ENCODE measurements around the gene KLF2. TPM values are rescaled to one million over a fixed set of nuclear protein-coding genes. Genes with fewer than 3 reads are reported as not detected.
A peak's percentile ranks its signal among the peaks of the same experiment; 100 is the strongest.
"Not testable (repeated sequence)": the region's sequence is repeated elsewhere in the genome, so short reads cannot be mapped to it uniquely, and the experiment has no call there.

The KLF2 gene
- 10 to 100 TPM; 27.0 to 41.1 (median 36.9) TPM for total RNA-seq

DNA sequence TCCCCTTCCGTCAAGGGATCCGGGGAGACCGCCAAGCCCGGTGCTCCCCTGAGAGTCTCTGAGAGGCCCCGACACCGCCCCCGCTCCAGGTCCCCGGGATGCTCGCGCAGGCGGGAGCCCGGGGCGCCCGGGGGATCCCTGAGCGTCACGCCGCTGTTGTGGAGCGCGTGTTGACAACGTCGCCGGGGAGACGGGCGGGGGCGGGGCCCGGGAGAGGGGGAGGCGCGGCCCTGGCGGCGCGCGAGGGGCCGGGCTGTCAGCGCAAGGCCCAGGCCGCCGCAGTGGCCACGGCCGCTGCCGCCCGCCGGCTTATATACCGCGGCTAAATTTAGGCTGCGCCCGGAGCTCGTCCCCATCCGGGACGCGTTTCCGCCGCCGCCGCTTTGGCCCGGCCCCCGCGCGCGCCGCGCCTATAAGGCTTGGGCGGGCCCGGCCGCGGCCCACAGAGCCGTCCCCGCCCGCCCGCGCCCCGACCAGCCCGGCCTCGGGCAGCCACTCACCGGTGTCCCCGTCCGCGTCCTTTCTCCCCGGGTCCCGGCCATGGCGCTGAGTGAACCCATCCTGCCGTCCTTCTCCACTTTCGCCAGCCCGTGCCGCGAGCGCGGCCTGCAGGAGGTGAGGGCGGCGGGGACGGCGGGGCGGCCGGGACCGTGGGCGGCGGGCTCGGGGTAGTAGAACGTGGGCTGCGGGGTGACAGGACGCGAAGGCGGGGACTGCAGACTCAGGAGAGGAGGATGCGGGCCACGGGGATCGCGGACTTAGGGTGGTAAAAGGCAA is at the start of gene KLF2:
KLF2 (plus strand) TSS at position 443 of the 777 bp plus-strand sequence; CDS start at position 541, 98 bp downstream.
- Histone ChIP-seq H3K4me3 (peak within 1 kb of the TSS; percentile 74), H3K4me1 (peaks cover 39% of the 10 kb centered on the region), H3K9me3 (no peaks in the 10 kb centered on the region), H3K36me3 (peaks cover 23% of the 10 kb centered on the region), H3K27me3 (no peaks in the 10 kb centered on the region), H3K27ac (peak within 1 kb of the TSS; percentile 89)
- 0% methylated on average over 18 of the region's 105 CpGs for WGBS
- TF ChIP-seq POLR2A (IDR thresholded peaks at IDR 0.05) (peak; percentile 90 to 99), POLR2AphosphoS5 (IDR thresholded peaks at IDR 0.05) (peak; percentile 60 to 94 (median 73))
- TF ChIP-seq, protein P1, sequence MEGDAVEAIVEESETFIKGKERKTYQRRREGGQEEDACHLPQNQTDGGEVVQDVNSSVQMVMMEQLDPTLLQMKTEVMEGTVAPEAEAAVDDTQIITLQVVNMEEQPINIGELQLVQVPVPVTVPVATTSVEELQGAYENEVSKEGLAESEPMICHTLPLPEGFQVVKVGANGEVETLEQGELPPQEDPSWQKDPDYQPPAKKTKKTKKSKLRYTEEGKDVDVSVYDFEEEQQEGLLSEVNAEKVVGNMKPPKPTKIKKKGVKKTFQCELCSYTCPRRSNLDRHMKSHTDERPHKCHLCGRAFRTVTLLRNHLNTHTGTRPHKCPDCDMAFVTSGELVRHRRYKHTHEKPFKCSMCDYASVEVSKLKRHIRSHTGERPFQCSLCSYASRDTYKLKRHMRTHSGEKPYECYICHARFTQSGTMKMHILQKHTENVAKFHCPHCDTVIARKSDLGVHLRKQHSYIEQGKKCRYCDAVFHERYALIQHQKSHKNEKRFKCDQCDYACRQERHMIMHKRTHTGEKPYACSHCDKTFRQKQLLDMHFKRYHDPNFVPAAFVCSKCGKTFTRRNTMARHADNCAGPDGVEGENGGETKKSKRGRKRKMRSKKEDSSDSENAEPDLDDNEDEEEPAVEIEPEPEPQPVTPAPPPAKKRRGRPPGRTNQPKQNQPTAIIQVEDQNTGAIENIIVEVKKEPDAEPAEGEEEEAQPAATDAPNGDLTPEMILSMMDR (IDR thresholded peaks at IDR 0.05): no peak
- DNase-seq (ENCODE audit: low spot score in 2 of 2): peak; percentile 97

DNA sequence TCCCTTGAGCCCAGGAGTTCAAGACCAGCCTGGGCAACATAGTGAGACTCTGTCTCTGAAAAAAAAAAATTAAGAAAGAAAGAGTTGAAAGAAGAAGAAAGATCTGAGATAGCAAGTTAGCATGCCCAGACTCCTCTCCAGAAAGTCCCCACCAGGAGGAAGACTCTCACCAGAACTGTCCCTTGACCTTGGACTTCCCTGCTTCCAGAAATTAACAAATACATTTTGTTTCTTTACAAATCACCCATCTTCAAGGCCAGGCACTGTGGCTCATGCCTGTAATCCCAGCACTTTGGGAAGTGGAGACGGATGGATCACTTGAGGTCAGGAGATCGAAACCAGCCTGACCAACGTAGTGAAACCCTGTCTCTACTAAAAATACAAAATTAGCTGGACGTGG is 44.3 kb upstream of the KLF2 start:
- 84% methylated on average over 4 of the region's 4 CpGs for WGBS
- no peak for DNase-seq (ENCODE audit: low spot score in 2 of 2)
- Histone ChIP-seq H3K4me3 (no peak overlapping the region), H3K27ac (no peak overlapping the region), H3K36me3 (no peaks in the 10 kb centered on the region), H3K27me3 (no peaks in the 10 kb centered on the region), H3K9me3 (no peaks in the 10 kb centered on the region), H3K4me1 (peaks cover 32% of the 10 kb centered on the region)
- TF ChIP-seq POLR2A (IDR thresholded peaks at IDR 0.05): no peak

DNA sequence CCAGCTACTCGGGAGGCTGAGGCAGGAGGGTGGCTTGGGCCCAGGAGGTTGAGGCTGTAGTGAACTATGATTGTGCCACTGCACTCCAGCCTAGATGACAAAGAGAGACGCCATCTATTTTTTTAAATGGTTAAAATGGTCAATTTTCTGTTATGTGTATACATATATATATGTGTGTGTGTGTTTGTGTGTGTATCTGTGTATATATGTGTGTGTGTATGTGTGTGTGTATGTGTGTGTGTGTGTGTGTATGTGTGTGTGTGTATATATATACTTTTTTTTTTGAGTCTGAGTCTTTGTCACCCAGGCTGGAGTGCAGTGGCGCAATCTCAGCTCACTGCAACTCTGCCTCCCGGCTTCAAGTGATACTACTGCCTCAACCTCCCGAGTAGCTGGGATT is 42.9 kb upstream of the KLF2 start:
- TF ChIP-seq POLR2AphosphoS5 (IDR thresholded peaks at IDR 0.05) (no peak), POLR2A (IDR thresholded peaks at IDR 0.05) (no peak), EP300 (IDR thresholded peaks at IDR 0.05) (no peak)
- TF ChIP-seq, protein P1 (IDR thresholded peaks at IDR 0.05): no peak
- Histone ChIP-seq H3K27ac (no peak overlapping the region), H3K27me3 (no peaks in the 10 kb centered on the region), H3K36me3 (no peaks in the 10 kb centered on the region), H3K9me3 (no peaks in the 10 kb centered on the region), H3K4me1 (peaks cover 45% of the 10 kb centered on the region), H3K4me3 (no peak overlapping the region)
- no peak for DNase-seq (ENCODE audit: low spot score in 2 of 2)
- 83% methylated on average over 5 of the region's 5 CpGs for WGBS

DNA sequence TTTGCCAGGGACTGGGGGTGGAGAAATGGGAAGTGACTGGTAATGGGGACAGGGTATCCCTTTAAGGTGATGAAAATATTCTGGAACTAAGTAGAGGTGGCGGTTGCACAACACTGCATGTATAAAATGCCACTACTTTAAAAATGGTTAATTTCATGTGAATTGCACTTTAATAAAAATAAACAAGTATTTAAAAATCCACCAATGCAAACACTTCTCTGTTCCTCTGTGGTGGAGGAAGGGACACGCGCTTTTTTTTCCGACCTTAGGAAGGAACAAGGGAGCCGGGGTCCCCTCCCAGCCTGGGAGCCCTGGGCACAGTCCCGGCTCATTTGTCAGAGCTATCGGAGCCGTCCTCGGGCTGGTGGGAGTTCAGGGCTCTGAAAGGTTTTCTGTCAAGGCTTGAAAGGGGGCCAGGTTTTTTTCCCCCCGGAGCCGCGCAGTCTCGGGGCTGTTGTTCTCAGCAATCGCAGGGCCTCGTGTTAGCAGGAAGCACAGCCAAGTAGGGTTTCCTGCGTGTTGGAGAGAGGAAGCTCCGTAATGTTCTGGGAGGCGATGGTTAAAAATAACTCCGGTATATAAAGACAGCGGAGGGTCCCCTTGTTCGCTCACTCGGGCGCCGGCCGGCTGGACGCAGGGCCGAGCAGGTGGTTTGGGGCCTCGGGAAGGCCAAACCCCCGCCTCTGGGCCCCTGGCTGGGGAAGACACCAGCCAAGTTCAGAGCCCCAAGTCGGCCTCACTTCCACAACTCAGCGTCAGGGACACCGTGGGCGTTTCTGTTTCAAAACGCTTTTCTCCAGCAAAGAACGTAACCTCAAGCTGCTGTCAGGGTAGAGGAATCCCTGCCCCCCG is 41.2 kb upstream of the KLF2 start:
- TF ChIP-seq POLR2A (IDR thresholded peaks at IDR 0.05): peak; percentile 15 to 71
- TF ChIP-seq, protein P1 (IDR thresholded peaks at IDR 0.05): no peak
- TF ChIP-seq EP300 (IDR thresholded peaks at IDR 0.05): no peak
- TF ChIP-seq POLR2AphosphoS5 (IDR thresholded peaks at IDR 0.05): peak in 1 of 3 donors; percentile 39
- peak; percentile 87 to 90 for DNase-seq (ENCODE audit: low spot score in 2 of 2)
- 5% methylated on average over 30 of the region's 36 CpGs for WGBS
- no peaks in the 10 kb centered on the region for H3K27me3 ChIP-seq
- H3K4me1 ChIP-seq: peaks cover 46% of the 10 kb centered on the region
- no peaks in the 10 kb centered on the region for H3K36me3 ChIP-seq
- no peaks in the 10 kb centered on the region for H3K9me3 ChIP-seq
- H3K27ac ChIP-seq: peak overlapping the region; percentile 89
- H3K4me3 ChIP-seq: peak overlapping the region; percentile 38

DNA sequence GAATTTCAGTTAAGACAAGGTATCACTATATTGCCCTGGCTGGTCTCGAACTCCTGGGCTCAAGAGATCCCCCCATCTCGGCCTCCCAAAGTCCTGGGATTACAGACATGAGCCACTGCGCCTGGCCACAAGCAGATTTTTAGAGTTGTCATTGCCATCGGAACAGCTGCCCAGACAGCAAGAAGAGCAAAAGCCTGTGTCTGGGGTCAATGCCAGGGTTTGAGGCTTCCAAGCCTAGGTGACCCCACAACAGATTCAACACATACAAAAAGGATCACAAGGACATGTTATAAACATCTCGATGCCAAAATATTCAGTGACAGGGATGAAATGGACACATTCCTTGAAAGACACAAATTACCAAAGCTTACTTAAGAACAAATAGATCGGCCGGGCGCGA is 40.1 kb upstream of the KLF2 start:
- DNase-seq (ENCODE audit: low spot score in 2 of 2): no peak
- WGBS: 89% methylated on average over 9 of the region's 9 CpGs
- Histone ChIP-seq H3K27ac (peak overlapping the region; percentile 89), H3K4me3 (no peak overlapping the region), H3K27me3 (no peaks in the 10 kb centered on the region), H3K36me3 (no peaks in the 10 kb centered on the region), H3K9me3 (no peaks in the 10 kb centered on the region), H3K4me1 (peaks cover 44% of the 10 kb centered on the region)
- TF ChIP-seq, protein P1 (IDR thresholded peaks at IDR 0.05): no peak
- no peak for TF ChIP-seq POLR2AphosphoS5 (IDR thresholded peaks at IDR 0.05)
- TF ChIP-seq EP300 (IDR thresholded peaks at IDR 0.05): no peak
- TF ChIP-seq POLR2A (IDR thresholded peaks at IDR 0.05): no peak

DNA sequence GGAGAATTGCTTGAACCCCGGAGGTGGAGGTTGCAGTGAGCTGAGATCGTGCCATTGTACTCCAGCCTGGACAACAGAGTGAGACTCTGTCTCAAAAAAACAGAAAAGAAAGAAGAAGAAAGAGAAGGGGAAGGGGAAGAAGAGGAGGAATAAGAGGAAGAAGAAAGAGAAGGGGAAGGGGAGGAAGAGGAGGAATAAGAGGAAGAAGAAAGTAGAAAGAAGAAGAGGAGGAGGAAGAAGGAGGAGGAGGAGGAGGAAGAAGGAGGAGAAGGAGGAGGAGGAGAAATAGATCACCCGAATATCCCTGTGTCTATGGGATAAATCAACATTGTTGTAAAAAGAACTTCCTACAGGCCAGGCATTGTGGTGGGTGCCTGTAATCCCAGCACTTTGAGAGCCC is 39.5 kb upstream of the KLF2 start:
- H3K9me3 ChIP-seq; H3K27me3 ChIP-seq; H3K4me3 ChIP-seq; DNase-seq (ENCODE audit: low spot score in 2 of 2); H3K36me3 ChIP-seq: not testable (repeated sequence)
- Histone ChIP-seq H3K4me1 (peaks cover 40% of the 10 kb centered on the region), H3K27ac (peak overlapping the region; percentile 89)
- 87% methylated on average over 3 of the region's 3 CpGs for WGBS
